Measurements from ENCODE around the gene TEX48. TPM values are rescaled to one million over a fixed set of nuclear protein-coding genes. Genes with fewer than 3 reads are reported as not detected.
A peak's percentile ranks its signal among the peaks of the same experiment; 100 is the strongest.

TEX48 gene
- total and polyA plus RNA-seq, 2 experiments from 2014 or later, result not detected

- in situ Hi-C loops (cut with MboI), result loop anchor here (5.0 to 10.0 kb wide), 2 partner anchors 49 to 326 kb away; no protein-coding TSS in a partner anchor
- TF ChIP-seq EZH2 (IDR thresholded peaks at IDR 0.05; ENCODE audit: insufficient read depth, poor library complexity, severe bottlenecking), result no peak
- no peak for TF ChIP-seq EZH2phosphoT487 (IDR thresholded peaks at IDR 0.05; ENCODE audit: insufficient read depth, low read depth)
- H3K9me3 ChIP-seq (ENCODE audit: low read depth), result no peaks in the 10 kb centered on the region
- H3K27ac ChIP-seq, result no peak overlapping the region
- H3K79me2 ChIP-seq (ENCODE audit: insufficient read depth), result no peaks in the 10 kb centered on the region
- DNase-seq, result no peak
- H3K27me3 ChIP-seq (replicated peaks; ENCODE audit: insufficient read depth), result no peaks in the 10 kb centered on the region
- no peaks in the 10 kb centered on the region for H3K36me3 ChIP-seq (ENCODE audit: low read depth)
- no peak overlapping the region for H3K4me2 ChIP-seq (ENCODE audit: unreplicated experiment)
- H3K9me2 ChIP-seq (ENCODE audit: insufficient read depth), result no peaks in the 10 kb centered on the region
- no peak overlapping the region for H2AFZ ChIP-seq
- no peak overlapping the region for H3K4me3 ChIP-seq
- peaks cover 12% of the 10 kb centered on the region for H3K4me1 ChIP-seq (ENCODE audit: insufficient read depth)
- peaks cover 15% of the 10 kb centered on the region for H3F3A ChIP-seq (ENCODE audit: insufficient read depth)
- no peaks in the 10 kb centered on the region for H4K20me1 ChIP-seq (ENCODE audit: insufficient read depth)
- H3K9ac ChIP-seq, result no peak overlapping the region
- 95 to 97% methylated on average over 5 of the region's 5 CpGs for WGBS, 2 experiments (ENCODE audit: low coverage in 1 of 2, low lambda C conversion rate in 2 of 2, missing lambda C conversion rate in 2 of 2)
Measured at GRCh38 chr9:114685951-114686350, 4.0 kb upstream of the TEX48 start.

- Histone ChIP-seq H3K36me3 (ENCODE audit: low read depth) (no peaks in the 10 kb centered on the region), H3K9ac (no peak overlapping the region), H4K20me1 (ENCODE audit: insufficient read depth) (no peaks in the 10 kb centered on the region), H3K4me1 (ENCODE audit: insufficient read depth) (peaks cover 14% of the 10 kb centered on the region), H3K9me3 (ENCODE audit: low read depth) (no peaks in the 10 kb centered on the region), H3K4me3 (no peak overlapping the region), H3K79me2 (ENCODE audit: insufficient read depth) (no peaks in the 10 kb centered on the region), H2AFZ (no peak overlapping the region), H3K9me2 (ENCODE audit: insufficient read depth) (no peaks in the 10 kb centered on the region), H3K4me2 (ENCODE audit: unreplicated experiment) (no peak overlapping the region), H3K27me3 (replicated peaks; ENCODE audit: insufficient read depth) (no peaks in the 10 kb centered on the region), H3F3A (ENCODE audit: insufficient read depth) (peaks cover 17% of the 10 kb centered on the region), H3K27ac (no peak overlapping the region)
- in situ Hi-C loops (cut with MboI), result loop anchor here (10.0 kb wide), 1 partner anchor 51 kb away; no protein-coding TSS in a partner anchor
- no peak for TF ChIP-seq EZH2 (IDR thresholded peaks at IDR 0.05; ENCODE audit: insufficient read depth, poor library complexity, severe bottlenecking)
- TF ChIP-seq EZH2phosphoT487 (IDR thresholded peaks at IDR 0.05; ENCODE audit: insufficient read depth, low read depth), result no peak
- WGBS, 2 experiments (ENCODE audit: low coverage in 1 of 2, low lambda C conversion rate in 2 of 2, missing lambda C conversion rate in 2 of 2), result 90 to 95% methylated on average over 6 of the region's 6 CpGs
- no peak for DNase-seq
Measured at GRCh38 chr9:114684036-114684435, 2.0 kb upstream of the TEX48 start.

- Histone ChIP-seq H3K9ac (no peak overlapping the region), H3K4me2 (ENCODE audit: unreplicated experiment) (no peak overlapping the region), H3K36me3 (ENCODE audit: low read depth) (no peaks in the 10 kb centered on the region), H4K20me1 (ENCODE audit: insufficient read depth) (no peaks in the 10 kb centered on the region), H3K9me3 (ENCODE audit: low read depth) (no peaks in the 10 kb centered on the region), H3K27ac (no peak overlapping the region), H3K27me3 (replicated peaks; ENCODE audit: insufficient read depth) (no peaks in the 10 kb centered on the region), H3K79me2 (ENCODE audit: insufficient read depth) (no peaks in the 10 kb centered on the region), H3K4me3 (no peak overlapping the region), H3F3A (ENCODE audit: insufficient read depth) (peaks cover 29% of the 10 kb centered on the region), H2AFZ (no peak overlapping the region), H3K9me2 (ENCODE audit: insufficient read depth) (no peaks in the 10 kb centered on the region), H3K4me1 (ENCODE audit: insufficient read depth) (peaks cover 26% of the 10 kb centered on the region)
- 91 to 92% methylated on average over 3 of the region's 3 CpGs for WGBS, 2 experiments (ENCODE audit: low coverage in 1 of 2, low lambda C conversion rate in 2 of 2, missing lambda C conversion rate in 2 of 2)
- in situ Hi-C loops (cut with MboI), result loop anchor here (10.0 kb wide), 1 partner anchor 52 kb away; no protein-coding TSS in a partner anchor
- DNase-seq, result no peak
- TF ChIP-seq EZH2 (IDR thresholded peaks at IDR 0.05; ENCODE audit: insufficient read depth, poor library complexity, severe bottlenecking) (no peak), EZH2phosphoT487 (IDR thresholded peaks at IDR 0.05; ENCODE audit: insufficient read depth, low read depth) (no peak)
Measured at GRCh38 chr9:114682846-114683245, 854 bp upstream of the TEX48 start.

- WGBS, 2 experiments (ENCODE audit: low coverage in 1 of 2, low lambda C conversion rate in 2 of 2, missing lambda C conversion rate in 2 of 2), result 63 to 64% methylated on average over 8 of the region's 8 CpGs
- H4K20me1 ChIP-seq (ENCODE audit: insufficient read depth), result no peaks in the 10 kb centered on the region
- in situ Hi-C loops (cut with MboI), result loop anchor here (10.0 kb wide), 1 partner anchor 54 kb away; no protein-coding TSS in a partner anchor
Measured at GRCh38 chr9:114680259-114681001, 1.6 kb downstream of the TEX48 start.

More at GRCh38 chr9:114680259-114681001, 1.6 kb downstream of the TEX48 start:
- DNase-seq, result peak; percentile 44
- H3K27me3 ChIP-seq (replicated peaks; ENCODE audit: insufficient read depth), result no peaks in the 10 kb centered on the region
- no peaks in the 10 kb centered on the region for H3K9me3 ChIP-seq (ENCODE audit: low read depth)
- H3K36me3 ChIP-seq (ENCODE audit: low read depth), result no peaks in the 10 kb centered on the region
- peaks cover 32% of the 10 kb centered on the region for H3K4me1 ChIP-seq (ENCODE audit: insufficient read depth)
- H3K9me2 ChIP-seq (ENCODE audit: insufficient read depth), result no peaks in the 10 kb centered on the region
- peaks cover 28% of the 10 kb centered on the region for H3F3A ChIP-seq (ENCODE audit: insufficient read depth)
- no peak for TF ChIP-seq EZH2phosphoT487 (IDR thresholded peaks at IDR 0.05; ENCODE audit: insufficient read depth, low read depth)
- TF ChIP-seq EZH2 (IDR thresholded peaks at IDR 0.05; ENCODE audit: insufficient read depth, poor library complexity, severe bottlenecking), result no peak
- no peak overlapping the region for H3K27ac ChIP-seq
- H3K79me2 ChIP-seq (ENCODE audit: insufficient read depth), result no peaks in the 10 kb centered on the region
- H3K9ac ChIP-seq, result no peak overlapping the region
- H3K4me3 ChIP-seq, result no peak overlapping the region
- H2AFZ ChIP-seq, result no peak overlapping the region
- H3K4me2 ChIP-seq (ENCODE audit: unreplicated experiment), result no peak overlapping the region

All from GM23248 (cell line).